Measurements from ENCODE around the gene FAM83C. TPM values are rescaled to one million over a fixed set of nuclear protein-coding genes. Genes with fewer than 3 reads are reported as not detected.

Gene FAM83C
- total and polyA plus RNA-seq, 9 of the 15 experiments (the other 6 are each of a cell fraction or from before 2014, with no cell fraction given): not detected

- TF ChIP-seq, protein P1, sequence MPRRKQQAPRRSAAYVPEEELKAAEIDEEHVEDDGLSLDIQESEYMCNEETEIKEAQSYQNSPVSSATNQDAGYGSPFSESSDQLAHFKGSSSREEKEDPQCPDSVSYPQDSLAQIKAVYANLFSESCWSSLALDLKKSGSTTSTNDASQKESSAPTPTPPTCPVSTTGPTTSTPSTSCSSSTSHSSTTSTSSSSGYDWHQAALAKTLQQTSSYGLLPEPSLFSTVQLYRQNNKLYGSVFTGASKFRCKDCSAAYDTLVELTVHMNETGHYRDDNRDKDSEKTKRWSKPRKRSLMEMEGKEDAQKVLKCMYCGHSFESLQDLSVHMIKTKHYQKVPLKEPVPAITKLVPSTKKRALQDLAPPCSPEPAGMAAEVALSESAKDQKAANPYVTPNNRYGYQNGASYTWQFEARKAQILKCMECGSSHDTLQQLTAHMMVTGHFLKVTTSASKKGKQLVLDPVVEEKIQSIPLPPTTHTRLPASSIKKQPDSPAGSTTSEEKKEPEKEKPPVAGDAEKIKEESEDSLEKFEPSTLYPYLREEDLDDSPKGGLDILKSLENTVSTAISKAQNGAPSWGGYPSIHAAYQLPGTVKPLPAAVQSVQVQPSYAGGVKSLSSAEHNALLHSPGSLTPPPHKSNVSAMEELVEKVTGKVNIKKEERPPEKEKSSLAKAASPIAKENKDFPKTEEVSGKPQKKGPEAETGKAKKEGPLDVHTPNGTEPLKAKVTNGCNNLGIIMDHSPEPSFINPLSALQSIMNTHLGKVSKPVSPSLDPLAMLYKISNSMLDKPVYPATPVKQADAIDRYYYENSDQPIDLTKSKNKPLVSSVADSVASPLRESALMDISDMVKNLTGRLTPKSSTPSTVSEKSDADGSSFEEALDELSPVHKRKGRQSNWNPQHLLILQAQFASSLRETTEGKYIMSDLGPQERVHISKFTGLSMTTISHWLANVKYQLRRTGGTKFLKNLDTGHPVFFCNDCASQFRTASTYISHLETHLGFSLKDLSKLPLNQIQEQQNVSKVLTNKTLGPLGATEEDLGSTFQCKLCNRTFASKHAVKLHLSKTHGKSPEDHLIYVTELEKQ (CRISPR knock-in tag; IDR thresholded peaks at IDR 0.05): no peak
- TF ChIP-seq ZZZ3 (IDR thresholded peaks at IDR 0.05): no peak
- TF ChIP-seq RBFOX2 (IDR thresholded peaks at IDR 0.05; ENCODE audit: low read depth, low read length): peak; percentile 90
- no peak for TF ChIP-seq CEBPZ (IDR thresholded peaks at IDR 0.05; ENCODE audit: borderline replicate concordance, low read depth, low read length)
- no peak for TF ChIP-seq ZNF561 (CRISPR knock-in tag; conservative IDR thresholded peaks at IDR 0.05)
- no peak for TF ChIP-seq HEY1 (CRISPR knock-in tag; IDR thresholded peaks at IDR 0.05; ENCODE audit: borderline replicate concordance)
- no peak for TF ChIP-seq GABPB2 (CRISPR knock-in tag; conservative IDR thresholded peaks at IDR 0.05)
- TF ChIP-seq, protein P2, sequence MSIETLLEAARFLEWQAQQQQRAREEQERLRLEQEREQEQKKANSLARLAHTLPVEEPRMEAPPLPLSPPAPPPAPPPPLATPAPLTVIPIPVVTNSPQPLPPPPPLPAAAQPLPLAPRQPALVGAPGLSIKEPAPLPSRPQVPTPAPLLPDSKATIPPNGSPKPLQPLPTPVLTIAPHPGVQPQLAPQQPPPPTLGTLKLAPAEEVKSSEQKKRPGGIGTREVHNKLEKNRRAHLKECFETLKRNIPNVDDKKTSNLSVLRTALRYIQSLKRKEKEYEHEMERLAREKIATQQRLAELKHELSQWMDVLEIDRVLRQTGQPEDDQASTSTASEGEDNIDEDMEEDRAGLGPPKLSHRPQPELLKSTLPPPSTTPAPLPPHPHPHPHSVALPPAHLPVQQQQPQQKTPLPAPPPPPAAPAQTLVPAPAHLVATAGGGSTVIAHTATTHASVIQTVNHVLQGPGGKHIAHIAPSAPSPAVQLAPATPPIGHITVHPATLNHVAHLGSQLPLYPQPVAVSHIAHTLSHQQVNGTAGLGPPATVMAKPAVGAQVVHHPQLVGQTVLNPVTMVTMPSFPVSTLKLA (conservative IDR thresholded peaks at IDR 0.05): 0 out of 4 replicates have a peak, but pooled peaks of 1 of the 2 experiments have one; percentile 48
- TF ChIP-seq ARID3A (IDR thresholded peaks at IDR 0.05; ENCODE audit: borderline replicate concordance, low read depth, low read length): no peak
- TF ChIP-seq CAMTA2 (CRISPR knock-in tag; conservative IDR thresholded peaks at IDR 0.05): no peak
- TF ChIP-seq SMARCE1 (IDR thresholded peaks at IDR 0.05): no peak
- TF ChIP-seq ZNF695 (CRISPR knock-in tag; IDR thresholded peaks at IDR 0.05): no peak
- TF ChIP-seq JUNB (CRISPR knock-in tag; conservative IDR thresholded peaks at IDR 0.05): no peak
- no peak for TF ChIP-seq SIX5 (IDR thresholded peaks at IDR 0.05; ENCODE audit: borderline replicate concordance in 1 of 2, insufficient read depth in 1 of 2, low read depth in 1 of 2, low read length in 2 of 2)
- TF ChIP-seq ZSCAN32 (CRISPR knock-in tag; IDR thresholded peaks at IDR 0.05): no peak
Observed at GRCh38 chr20:35277531-35278395, 14.5 kb downstream of the FAM83C start, which contains the start of gene MMP24OS (continued).
